AG10803 (cell line): ENCODE measurements around the gene PPFIA1.

Experiments
- DNase-seq: peaks from one replicate; pipeline ENCODE4 v3.0.0; 2010; ENCODE audit warnings: low read depth
- H3K4me3 ChIP-seq: 2 replicates; pipeline ENCODE4 v1.5.1; 2011; ENCODE audit warnings: mild to moderate bottlenecking, low read length, control low read depth
- CTCF ChIP-seq: conservative IDR thresholded peaks from 2 replicates; pipeline ENCODE4 v1.5.1; 2011; ENCODE audit warnings: mild to moderate bottlenecking, low read length, control low read depth, inconsistent platforms

PPFIA1 gene

GRCh38 chr11:70265341-70265740 is 5.1 kb upstream of the PPFIA1 start:
- DNase-seq: no peak
- TF ChIP-seq CTCF: no peak

GRCh38 chr11:70267405-70267950 is 3.0 kb upstream of the PPFIA1 start:
- H3K4me3 ChIP-seq: no peak overlapping the region
- no peak for TF ChIP-seq CTCF
- DNase-seq: no peak

More at GRCh38 chr11:70265341-70265740, 5.1 kb upstream of the PPFIA1 start:
- H3K4me3 ChIP-seq: no peak overlapping the region

GRCh38 chr11:70268526-70268925 is 2.0 kb upstream of the PPFIA1 start:
- no peak for TF ChIP-seq CTCF
- no peak for DNase-seq
- no peak overlapping the region for H3K4me3 ChIP-seq

- DNase-seq: peak; percentile 71
- no peak for TF ChIP-seq CTCF
- peak overlapping the region; percentile 86 for H3K4me3 ChIP-seq
These were observed 573 bp downstream of the PPFIA1 start for GRCh38 chr11:70270877-70271648.

- DNase-seq: no peak
- no peak for TF ChIP-seq CTCF
- peak overlapping the region; percentile 86 for H3K4me3 ChIP-seq
These were observed 1.1 kb downstream of the PPFIA1 start for GRCh38 chr11:70271649-70271953.

GRCh38 chr11:70272009-70272408 is 1.5 kb downstream of the PPFIA1 start:
- TF ChIP-seq CTCF: no peak
- no peak for DNase-seq
- H3K4me3 ChIP-seq: peak overlapping the region; percentile 86; the same call in 1 of the 2 replicates

GRCh38 chr11:70278994-70279393 is 8.5 kb downstream of the PPFIA1 start:
- no peak for DNase-seq
- no peak for TF ChIP-seq CTCF
- H3K4me3 ChIP-seq: no peak overlapping the region
